GM21825 (cell line): ENCODE measurements around the gene CDC20B.

Source experiments
- ATAC-seq: cut with Tn5 transposase; IDR thresholded peaks from one replicate; pipeline ENCODE4 v1.9.1; 2021; ENCODE audit warnings: mild to moderate bottlenecking, moderate library complexity; ENCODE audit not compliant: unreplicated experiment

Gene CDC20B

GRCh38 chr5:55172937-55173686 lies at the start of gene CDC20B:
CDC20B (minus strand) TSS chr5:55173177; CDS start chr5:55173000, 177 bp downstream.
- ATAC-seq = peak; percentile 93

- no peak for ATAC-seq
Observed at GRCh38 chr5:55222092-55222984, 49.4 kb upstream of the CDC20B start.

- ATAC-seq = no peak
Observed at GRCh38 chr5:55220433-55221185, 47.6 kb upstream of the CDC20B start.

GRCh38 chr5:55219770-55220169 lies 46.8 kb upstream of the CDC20B start:
- ATAC-seq = no peak

- no peak for ATAC-seq
Observed at GRCh38 chr5:55218967-55219366, 46.0 kb upstream of the CDC20B start.

GRCh38 chr5:55211184-55211874 lies 38.4 kb upstream of the CDC20B start:
- no peak for ATAC-seq

- no peak for ATAC-seq
Observed at GRCh38 chr5:55205001-55205400, 32.0 kb upstream of the CDC20B start.

- ATAC-seq = no peak
Observed at GRCh38 chr5:55191165-55191564, 18.2 kb upstream of the CDC20B start.

GRCh38 chr5:55188656-55189540 lies 15.9 kb upstream of the CDC20B start:
- ATAC-seq = no peak

GRCh38 chr5:55187370-55187769 lies 14.4 kb upstream of the CDC20B start:
- no peak for ATAC-seq

- ATAC-seq = no peak
Observed at GRCh38 chr5:55180016-55180415, 7.0 kb upstream of the CDC20B start.

GRCh38 chr5:55177078-55177477 lies 4.1 kb upstream of the CDC20B start:
- no peak for ATAC-seq

GRCh38 chr5:55176176-55176818 lies 3.3 kb upstream of the CDC20B start:
- ATAC-seq = no peak

GRCh38 chr5:55175781-55176175 lies 2.8 kb upstream of the CDC20B start:
- ATAC-seq = no peak

GRCh38 chr5:55173687-55174230 lies 782 bp upstream of the CDC20B start:
- no peak for ATAC-seq

- peak; percentile 65 for ATAC-seq
Observed at GRCh38 chr5:55172051-55172899, 702 bp downstream of the CDC20B start.

GRCh38 chr5:55171471-55171870 lies 1.5 kb downstream of the CDC20B start:
- ATAC-seq = no peak

GRCh38 chr5:55162666-55163065 lies 10.3 kb downstream of the CDC20B start:
- ATAC-seq = no peak
